ENCODE data around the gene CCNL2.

CCNL2 gene

DNA sequence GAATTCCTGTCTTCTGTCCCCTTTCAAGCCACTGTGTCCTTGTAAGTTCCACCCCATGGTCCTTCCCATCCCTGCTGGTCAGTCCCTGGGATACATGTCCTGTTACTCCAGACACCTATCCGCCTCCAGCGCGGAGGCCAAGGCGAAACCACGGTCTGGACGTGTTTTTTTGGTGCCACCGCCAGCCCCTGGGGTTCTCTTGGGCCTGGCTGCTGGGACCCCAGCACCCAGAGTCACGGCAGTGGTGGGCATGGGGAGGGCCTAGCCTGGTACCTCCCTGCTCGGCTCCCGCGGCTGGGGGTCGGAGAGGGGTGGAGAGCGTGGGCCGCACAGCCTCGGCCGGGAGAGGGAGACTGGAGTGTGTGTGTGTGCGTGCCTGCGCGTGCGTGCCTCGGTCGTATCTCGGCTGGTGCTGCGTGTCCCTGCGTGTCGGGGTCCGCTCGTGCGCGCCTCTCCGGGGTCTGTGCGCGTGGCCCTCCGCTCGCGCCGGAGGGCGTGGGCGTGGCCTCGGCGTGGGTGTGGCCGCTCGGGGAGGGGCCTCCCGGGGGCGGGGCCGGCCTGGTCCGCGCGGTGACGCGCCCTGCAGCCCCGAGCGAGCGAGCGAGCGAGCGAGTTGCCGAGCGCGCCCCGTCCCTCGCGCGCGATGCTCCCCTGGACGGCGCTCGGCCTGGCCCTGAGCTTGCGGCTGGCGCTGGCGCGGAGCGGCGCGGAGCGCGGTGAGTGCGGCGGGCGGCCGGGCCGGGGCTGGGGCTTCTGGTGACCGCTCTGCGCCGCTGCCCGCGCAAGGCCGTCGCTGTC is 36.2 kb upstream of the CCNL2 start, which contains the start of gene VWA1:
TSS of gene VWA1 (plus strand) at position 585 of the 798 bp plus-strand sequence. CDS start at position 644, 59 bp downstream.
- no peak for DNase-seq (ENCODE audit: low read depth)
- no peak within 1 kb of the TSS for H3K4me3 ChIP-seq (ENCODE audit: low read depth, low read length)
- TF ChIP-seq MYC (IDR thresholded peaks at IDR 0.05; ENCODE audit: low read depth, low read length): no peak
- TF ChIP-seq, protein P1, sequence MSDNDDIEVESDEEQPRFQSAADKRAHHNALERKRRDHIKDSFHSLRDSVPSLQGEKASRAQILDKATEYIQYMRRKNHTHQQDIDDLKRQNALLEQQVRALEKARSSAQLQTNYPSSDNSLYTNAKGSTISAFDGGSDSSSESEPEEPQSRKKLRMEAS (IDR thresholded peaks at IDR 0.05; ENCODE audit: low read depth, low read length): no peak
- no peak for TF ChIP-seq POLR2A (IDR thresholded peaks at IDR 0.05; ENCODE audit: extremely low read depth, insufficient read length)
- no peak for TF ChIP-seq CTCF (IDR thresholded peaks at IDR 0.05; ENCODE audit: low read depth, low read length)

- TF ChIP-seq, protein P1 (IDR thresholded peaks at IDR 0.05; ENCODE audit: low read depth, low read length): no peak
- TF ChIP-seq CTCF (IDR thresholded peaks at IDR 0.05; ENCODE audit: low read depth, low read length) (no peak), POLR2A (IDR thresholded peaks at IDR 0.05; ENCODE audit: extremely low read depth, insufficient read length) (no peak), MYC (IDR thresholded peaks at IDR 0.05; ENCODE audit: low read depth, low read length) (no peak)
- DNase-seq (ENCODE audit: low read depth): no peak
- H3K4me3 ChIP-seq (ENCODE audit: low read depth, low read length): no peak overlapping the region
Measured at GRCh38 chr1:1434824-1435105, 35.6 kb upstream of the CCNL2 start.

DNA sequence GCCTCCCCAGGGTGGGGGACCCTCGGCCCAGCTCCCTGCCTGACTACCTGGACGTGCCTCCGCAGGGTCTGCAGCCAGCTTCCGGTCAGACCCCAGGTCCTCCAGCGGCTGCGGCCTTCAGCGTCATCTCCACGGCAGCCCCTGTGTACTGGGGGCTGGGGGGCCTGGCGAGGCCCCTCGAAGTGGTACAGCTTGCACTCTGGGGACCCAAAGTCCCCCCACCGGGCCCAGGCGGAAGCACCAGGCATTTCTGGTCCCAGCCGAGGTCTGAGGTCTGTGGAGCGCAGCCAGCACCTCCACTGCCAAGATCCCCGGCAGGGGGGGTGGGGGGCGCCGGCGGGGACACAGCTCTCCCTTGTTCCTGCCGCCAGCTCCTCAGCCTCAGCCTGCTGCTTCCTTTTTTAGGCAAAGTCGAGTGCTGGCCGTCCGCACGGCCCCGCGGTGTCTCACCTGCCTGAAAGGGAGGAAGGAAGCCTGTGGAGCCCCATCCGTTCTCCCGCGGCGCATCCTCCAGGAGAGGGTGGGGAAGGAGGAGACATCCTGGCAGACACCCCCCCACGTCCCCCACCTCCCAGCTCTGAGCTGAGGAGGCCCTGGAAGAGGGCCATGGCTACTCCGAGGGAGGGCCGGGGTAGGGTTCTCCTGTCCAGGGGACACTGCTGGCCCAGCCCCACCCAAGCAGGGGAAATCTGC is 35.1 kb upstream of the CCNL2 start:
- no peak overlapping the region for H3K4me3 ChIP-seq (ENCODE audit: low read depth, low read length)
- TF ChIP-seq, protein P1 (IDR thresholded peaks at IDR 0.05; ENCODE audit: low read depth, low read length): no peak
- no peak for TF ChIP-seq CTCF (IDR thresholded peaks at IDR 0.05; ENCODE audit: low read depth, low read length)
- no peak for TF ChIP-seq POLR2A (IDR thresholded peaks at IDR 0.05; ENCODE audit: extremely low read depth, insufficient read length)
- no peak for TF ChIP-seq MYC (IDR thresholded peaks at IDR 0.05; ENCODE audit: low read depth, low read length)
- no peak for DNase-seq (ENCODE audit: low read depth)

- peak; percentile 47 for DNase-seq (ENCODE audit: low read depth)
- no peak overlapping the region for H3K4me3 ChIP-seq (ENCODE audit: low read depth, low read length)
Measured at GRCh38 chr1:1433804-1434130, 34.6 kb upstream of the CCNL2 start.

More at GRCh38 chr1:1433804-1434130, 34.6 kb upstream of the CCNL2 start:
- TF ChIP-seq, protein P1 (IDR thresholded peaks at IDR 0.05; ENCODE audit: low read depth, low read length): no peak
- TF ChIP-seq CTCF (IDR thresholded peaks at IDR 0.05; ENCODE audit: low read depth, low read length): no peak
- TF ChIP-seq POLR2A (IDR thresholded peaks at IDR 0.05; ENCODE audit: extremely low read depth, insufficient read length): no peak
- no peak for TF ChIP-seq MYC (IDR thresholded peaks at IDR 0.05; ENCODE audit: low read depth, low read length)
